Measurements from ENCODE around the gene CEP76.
A peak's percentile ranks its signal among the peaks of the same experiment; 100 is the strongest.

GRCh38 chr18:12659904-12660605 lies 42.5 kb downstream of the CEP76 start:
- peak in 1 of 2 donors; percentile 73 for TF ChIP-seq POLR2AphosphoS5 (IDR thresholded peaks at IDR 0.05; ENCODE audit: insufficient read depth in 1 of 2, low read depth in 1 of 2)
- no peak for TF ChIP-seq POLR2A (IDR thresholded peaks at IDR 0.05)
- peak; percentile 74 to 92 (median 83) for TF ChIP-seq CTCF (IDR thresholded peaks at IDR 0.05)

All from vagina (tissue), 2 donors.